Caco-2 (cell line): ENCODE data around the gene CLIC3. TPM values are rescaled to one million over a fixed set of nuclear protein-coding genes. Genes with fewer than 3 reads are reported as not detected.

Experiments used
- BruUV-seq: library from RNA; stranded (reverse); fragments of 400-500 nt; replicated peaks from 2 replicates; lab custom pipeline; 2021; lab: Mats Ljungman, UMichigan
- CTCF ChIA-PET: fragments of 300-600 bp; sonication (Branson Sonifier 250); formaldehyde crosslinking; loops from one replicate; lab custom pipeline; 2022; ENCODE audit warnings: antibody characterized with exemption; lab: Charles Lee
- POLR2A ChIA-PET: fragments of 300-600 bp; sonication (Branson Sonifier 250); formaldehyde crosslinking; loops from one replicate; lab custom pipeline; 2022; ENCODE audit warnings: antibody characterized with exemption; lab: Charles Lee
- DNase-seq, 2 experiments: peaks; one replicate each; pipeline versions ENCODE4 v3.0.0 to v3.0.0-alpha.2; 2020 to 2022
- H3K27me3 ChIP-seq: replicated peaks from 2 replicates; pipeline ENCODE4 v1.6.0; 2011; ENCODE audit warnings: low read length; ENCODE audit not compliant: control insufficient read depth, insufficient read depth
- H3K36me3 ChIP-seq: 2 replicates; pipeline ENCODE4 v1.5.1; 2011; ENCODE audit warnings: low read length; ENCODE audit not compliant: control insufficient read depth, insufficient read depth
- H3K4me1 ChIP-seq: fragments of 250-450 bp; sonication (Bioruptor Pico); 2 replicates; pipeline ENCODE4 v1.5.1; 2020; ENCODE audit warnings: mild to moderate bottlenecking
- H3K4me3 ChIP-seq: 2 replicates; pipeline ENCODE4 v1.5.1; 2011; ENCODE audit warnings: low read depth, mild to moderate bottlenecking, control low read depth, low read length
- H3K9me3 ChIP-seq: fragments of 250-450 bp; sonication (Bioruptor Pico); 2 replicates; pipeline ENCODE4 v1.5.1; 2020; ENCODE audit warnings: mild to moderate bottlenecking, moderate library complexity
- H3K27ac Mint-ChIP-seq: one replicate; pipeline ENCODE4 v1.8.0; 2022; ENCODE audit warnings: mixed read lengths; ENCODE audit not compliant: unreplicated experiment
- H3K27me3 Mint-ChIP-seq: one replicate; pipeline ENCODE4 v1.8.0; 2022; ENCODE audit warnings: mixed read lengths; ENCODE audit not compliant: insufficient read depth, unreplicated experiment
- H3K36me3 Mint-ChIP-seq: one replicate; pipeline ENCODE4 v1.8.0; 2022; ENCODE audit warnings: mild to moderate bottlenecking, mixed read lengths; ENCODE audit not compliant: insufficient read depth, unreplicated experiment
- H3K4me1 Mint-ChIP-seq: one replicate; pipeline ENCODE4 v1.8.0; 2022; ENCODE audit warnings: low read depth, mixed read lengths; ENCODE audit not compliant: unreplicated experiment
- H3K4me3 Mint-ChIP-seq: one replicate; pipeline ENCODE4 v1.8.0; 2022; ENCODE audit warnings: mild to moderate bottlenecking, moderate library complexity, mixed read lengths; ENCODE audit not compliant: unreplicated experiment
- H3K9me3 Mint-ChIP-seq: one replicate; pipeline ENCODE4 v1.8.0; 2022; ENCODE audit warnings: mixed read lengths; ENCODE audit not compliant: unreplicated experiment
- CTCF ChIP-seq, 2 experiments: fragments of 200-600 bp in 1 of 2; IDR thresholded peaks; 1 replicate in 1 of 2; 2 replicates in 1 of 2; pipeline versions ENCODE4 v1.5.1 to v1.8.0; 2011 to 2022; ENCODE audit warnings: antibody characterized with exemption in 1 of 2, control low read depth in 1 of 2, inconsistent platforms in 1 of 2, low read depth in 1 of 2, low read length in 1 of 2, mild to moderate bottlenecking in 1 of 2, moderate library complexity in 1 of 2; ENCODE audit not compliant: insufficient read depth in 1 of 2, severe bottlenecking in 1 of 2, unreplicated experiment in 1 of 2
- intact Hi-C: fragments of 100-400 bp; cut with micrococcal nuclease; formaldehyde crosslinking; loops from one replicate; pipeline ENCODE4 v1.10.0; 2022; ENCODE audit not compliant: unreplicated experiment
- total RNA-seq: library from RNA; stranded (reverse); gene quantifications from 2 replicates; pipeline ENCODE4 v1.2.3, GENCODE V29; 2022

CLIC3 gene
- total RNA-seq, 1 experiment from 2014 or later = 4.7 TPM

DNA sequence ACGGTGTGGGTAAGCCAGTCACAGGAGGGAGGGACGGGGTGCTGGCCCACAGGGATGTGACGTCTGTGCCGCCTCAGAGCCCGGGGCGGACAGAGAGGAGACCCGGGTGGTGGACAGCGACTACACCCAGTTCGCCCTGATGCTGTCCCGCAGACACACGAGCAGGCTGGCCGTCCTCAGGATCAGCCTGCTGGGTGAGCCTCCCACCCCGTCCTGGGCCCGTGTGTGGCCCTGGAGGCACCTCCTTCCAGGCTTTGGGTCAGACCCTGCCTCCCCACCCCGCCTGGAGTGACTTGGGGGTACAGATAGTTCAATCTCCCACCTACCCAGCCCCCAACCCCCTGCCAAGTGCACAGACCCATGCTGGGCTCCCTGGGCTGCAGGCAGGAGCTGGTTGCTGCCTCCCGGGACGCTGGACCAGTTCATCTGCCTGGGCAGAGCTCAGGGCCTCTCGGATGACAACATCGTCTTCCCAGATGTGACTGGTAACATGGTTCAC lies 42.5 kb downstream of the CLIC3 start:
- CTCF ChIA-PET = no interaction called here

GRCh38 chr9:136952876-136953770 lies 43.2 kb downstream of the CLIC3 start:
- H3K4me1 ChIP-seq = peaks cover 19% of the 10 kb centered on the region
- peaks cover 12% of the 10 kb centered on the region for H3K36me3 Mint-ChIP-seq
- H3K4me3 ChIP-seq = no peak overlapping the region
- ChIA-PET CTCF (no interaction called here), POLR2A (no interaction called here)
- no peaks in the 10 kb centered on the region for H3K4me1 Mint-ChIP-seq
- intact Hi-C loops = no loop called here
- no peak overlapping the region for H3K4me3 Mint-ChIP-seq
- no peak for DNase-seq
- no peaks in the 10 kb centered on the region for H3K27me3 ChIP-seq
- no peaks in the 10 kb centered on the region for H3K27me3 Mint-ChIP-seq
- H3K9me3 Mint-ChIP-seq = peaks cover 12% of the 10 kb centered on the region
- TF ChIP-seq CTCF (IDR thresholded peaks at IDR 0.05; ENCODE audit: insufficient read depth in 1 of 2, low read depth in 1 of 2, low read length in 1 of 2, severe bottlenecking in 1 of 2, unreplicated experiment in 1 of 2) = no peak
- H3K9me3 ChIP-seq = no peaks in the 10 kb centered on the region
- H3K27ac Mint-ChIP-seq = no peak overlapping the region
- BruUV-seq = no TSS peak
- no peaks in the 10 kb centered on the region; the same call in 1 of the 2 replicates for H3K36me3 ChIP-seq

More for the DNA sequence above, 42.5 kb downstream of the CLIC3 start:
- Histone ChIP-seq H3K27me3 (no peaks in the 10 kb centered on the region), H3K9me3 (no peaks in the 10 kb centered on the region), H3K4me1 (peaks cover 12% of the 10 kb centered on the region), H3K36me3 (no peaks in the 10 kb centered on the region; the same call in 1 of the 2 replicates), H3K4me3 (no peak overlapping the region)
- peaks cover 12% of the 10 kb centered on the region for H3K9me3 Mint-ChIP-seq
- peaks cover 12% of the 10 kb centered on the region for H3K36me3 Mint-ChIP-seq
- DNase-seq = no peak
- no peak overlapping the region for H3K4me3 Mint-ChIP-seq
- intact Hi-C loops = no loop called here
- H3K27ac Mint-ChIP-seq = no peak overlapping the region
- no peaks in the 10 kb centered on the region for H3K4me1 Mint-ChIP-seq
- no peak for TF ChIP-seq CTCF (IDR thresholded peaks at IDR 0.05; ENCODE audit: insufficient read depth in 1 of 2, low read depth in 1 of 2, low read length in 1 of 2, severe bottlenecking in 1 of 2, unreplicated experiment in 1 of 2)
- POLR2A ChIA-PET = no interaction called here
- H3K27me3 Mint-ChIP-seq = no peaks in the 10 kb centered on the region
- BruUV-seq = no TSS peak

- Mint-ChIP-seq H3K36me3 (peaks cover 12% of the 10 kb centered on the region), H3K4me1 (no peaks in the 10 kb centered on the region), H3K4me3 (no peak overlapping the region), H3K27me3 (no peaks in the 10 kb centered on the region), H3K27ac (no peak overlapping the region), H3K9me3 (peaks cover 12% of the 10 kb centered on the region)
- H3K9me3 ChIP-seq = no peaks in the 10 kb centered on the region
- POLR2A ChIA-PET = no interaction called here
- CTCF ChIA-PET = no interaction called here
- DNase-seq = no peak
- no TSS peak for BruUV-seq
- no peak for TF ChIP-seq CTCF (IDR thresholded peaks at IDR 0.05; ENCODE audit: insufficient read depth in 1 of 2, low read depth in 1 of 2, low read length in 1 of 2, severe bottlenecking in 1 of 2, unreplicated experiment in 1 of 2)
- intact Hi-C loops = no loop called here
- H3K36me3 ChIP-seq = no peaks in the 10 kb centered on the region; the same call in 1 of the 2 replicates
- H3K4me1 ChIP-seq = peaks cover 27% of the 10 kb centered on the region
- no peak overlapping the region for H3K4me3 ChIP-seq
- no peaks in the 10 kb centered on the region for H3K27me3 ChIP-seq
Observed at GRCh38 chr9:136952321-136952850, 44.0 kb downstream of the CLIC3 start.
